Thymus (tissue), 11 donors: ENCODE results near the gene ZXDC. TPM values are rescaled to one million over a fixed set of nuclear protein-coding genes. Genes with fewer than 3 reads are reported as not detected.

Experiments
- DNase-seq, 9 donors: peaks; one replicate each; pipeline ENCODE4 v3.0.0-alpha.2; 2013; ENCODE audit warnings: low spot score in 9 of 9, low read depth in 6 of 9, missing footprints in 1 of 9
- H3K27ac ChIP-seq, 2 donors: one replicate each; pipeline ENCODE4 v1.5.1; 2013; ENCODE audit warnings: control low read depth in 1 of 2, low read depth in 1 of 2, low read length in 1 of 2, mild to moderate bottlenecking in 1 of 2, moderate library complexity in 1 of 2
- H3K27me3 ChIP-seq, 2 donors: one replicate each; pipeline ENCODE4 v1.5.1; 2013; ENCODE audit warnings: low read length in 1 of 2; ENCODE audit not compliant: control insufficient read depth in 2 of 2, insufficient read depth in 1 of 2
- H3K36me3 ChIP-seq, 2 donors: one replicate each; pipeline ENCODE4 v1.5.1; 2013; ENCODE audit warnings: low read length in 1 of 2, mild to moderate bottlenecking in 1 of 2, moderate library complexity in 1 of 2; ENCODE audit not compliant: control insufficient read depth in 2 of 2, insufficient read depth in 2 of 2
- H3K4me1 ChIP-seq, 2 donors: one replicate each; pipeline ENCODE4 v1.5.1; 2013; ENCODE audit warnings: low read length in 2 of 2; ENCODE audit not compliant: control insufficient read depth in 2 of 2, insufficient read depth in 2 of 2
- H3K4me3 ChIP-seq, 2 donors: one replicate each; pipeline ENCODE4 v1.5.1; 2013; ENCODE audit warnings: low read length in 2 of 2, control low read depth in 1 of 2, mild to moderate bottlenecking in 1 of 2
- H3K9me3 ChIP-seq, 2 donors: one replicate each; pipeline ENCODE4 v1.5.1; 2013; ENCODE audit warnings: low read length in 1 of 2, mild to moderate bottlenecking in 1 of 2; ENCODE audit not compliant: control insufficient read depth in 2 of 2, insufficient read depth in 1 of 2
- WGBS: extraction: QIAGEN DNeasy Blood & Tissue Kit; methylation state at CpG from one replicate; pipeline ENCODE4 v1.1.7; 2013; 5-methylcytosine and 5-hydroxymethylcytosine counted together
- polyA plus RNA-seq: library from polyadenylated mRNA; stranded (reverse); fragments of 200-250 nt; gene quantifications from one replicate; pipeline ENCODE4 v1.2.3, GENCODE V29; 2013
- total RNA-seq: library from RNA; stranded (reverse); fragments of 120-200 nt; gene quantifications from one replicate; pipeline ENCODE4 v1.2.4, GENCODE V29; 2013
- donor health status: healthy.

The ZXDC gene
- total and polyA plus RNA-seq, 2 donors: 15.6 to 17.3 TPM

DNA sequence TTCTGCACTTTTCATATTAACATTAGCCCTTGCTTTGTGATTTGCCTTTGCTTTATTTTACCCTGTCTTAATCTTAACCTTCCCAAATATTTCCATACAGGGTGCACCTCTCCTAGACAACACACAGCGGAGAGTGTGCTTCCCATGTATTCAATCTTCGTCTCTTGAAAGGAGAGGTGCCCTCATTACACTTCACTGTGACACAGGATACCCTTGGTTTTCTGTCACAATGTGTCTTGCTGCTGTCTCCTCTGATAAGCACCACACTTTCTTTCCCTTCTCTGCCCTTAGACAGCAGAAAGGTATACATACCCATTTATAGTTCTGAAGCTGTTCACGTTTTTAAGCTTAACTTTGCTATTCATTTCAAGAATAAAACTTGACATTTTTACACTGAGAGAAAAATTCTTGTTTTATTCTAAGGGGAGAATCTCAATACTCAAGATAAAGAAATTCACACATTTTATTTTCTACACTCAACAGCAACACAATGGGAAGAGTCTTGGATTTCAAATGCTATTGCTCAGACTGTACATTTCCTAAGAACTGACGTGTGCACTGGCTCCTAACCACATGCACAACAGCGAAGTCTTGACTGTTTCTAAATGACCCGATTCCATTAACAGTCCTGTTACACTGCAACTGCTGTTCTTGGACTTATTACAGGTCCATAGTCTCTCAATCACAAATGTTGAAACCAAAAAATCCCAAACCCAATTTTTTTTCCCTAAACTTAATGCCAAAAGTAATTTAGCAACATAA lies 21.1 kb downstream of the ZXDC start:
- no peak for DNase-seq
- WGBS: 96% methylated on average over 6 of the region's 6 CpGs
- H3K9me3 ChIP-seq: no peaks in the 10 kb centered on the region
- H3K27me3 ChIP-seq: no peaks in the 10 kb centered on the region
- peaks cover 64 to 72% of the 10 kb centered on the region in 2 donors for H3K36me3 ChIP-seq
- no peaks in the 10 kb centered on the region for H3K4me1 ChIP-seq
- no peak overlapping the region for H3K27ac ChIP-seq
- H3K4me3 ChIP-seq: no peak overlapping the region

DNA sequence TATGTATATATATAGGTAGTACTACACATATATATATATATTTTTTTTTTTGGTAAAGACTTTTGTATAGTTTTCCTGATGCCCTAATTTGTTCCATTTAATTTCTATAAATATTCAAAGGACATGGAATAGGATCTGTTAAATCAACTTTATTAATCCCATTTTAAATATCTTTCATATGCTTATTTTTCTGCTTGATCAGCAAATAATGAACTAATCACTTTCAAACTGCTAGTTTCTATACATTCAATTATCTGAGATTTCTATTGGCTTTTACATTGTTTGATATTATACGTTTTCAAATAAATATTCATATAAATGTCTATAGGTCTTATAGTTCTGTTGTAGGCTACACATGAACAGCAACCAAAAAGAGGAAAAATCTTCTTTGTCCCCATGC lies 21.7 kb downstream of the ZXDC start:
- Histone ChIP-seq H3K4me3 (no peak overlapping the region), H3K36me3 (peaks cover 64 to 70% of the 10 kb centered on the region in 2 donors), H3K27ac (no peak overlapping the region), H3K27me3 (no peaks in the 10 kb centered on the region), H3K9me3 (no peaks in the 10 kb centered on the region), H3K4me1 (no peaks in the 10 kb centered on the region)
- WGBS: 100% methylated on average over 1 of the region's 1 CpG
- DNase-seq: no peak

DNA sequence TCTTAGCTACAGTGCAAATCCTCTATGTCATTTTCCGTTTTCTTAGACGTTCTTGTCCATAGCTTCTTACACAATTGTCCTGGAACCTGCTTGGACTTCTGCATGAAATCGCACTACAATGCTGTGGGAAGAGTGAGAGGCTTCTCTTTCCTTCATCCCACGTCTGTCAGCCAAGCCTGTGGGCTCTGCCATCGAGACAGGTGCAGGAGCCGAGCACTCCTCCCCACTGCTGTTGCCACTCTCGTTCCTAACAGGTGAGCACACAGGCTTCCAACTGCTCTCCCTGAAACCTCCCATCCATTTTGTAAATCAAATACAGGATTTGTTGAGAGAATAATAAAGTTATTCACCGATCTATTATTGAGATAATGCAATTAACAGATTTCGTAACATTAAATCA lies 23.5 kb downstream of the ZXDC start:
- H3K4me3 ChIP-seq: no peak overlapping the region
- H3K27ac ChIP-seq: no peak overlapping the region
- no peaks in the 10 kb centered on the region for H3K9me3 ChIP-seq
- WGBS: 97% methylated on average over 9 of the region's 9 CpGs
- no peaks in the 10 kb centered on the region for H3K27me3 ChIP-seq
- DNase-seq: no peak
- H3K36me3 ChIP-seq: peaks cover 70 to 71% of the 10 kb centered on the region in 2 donors
- no peaks in the 10 kb centered on the region for H3K4me1 ChIP-seq

DNA sequence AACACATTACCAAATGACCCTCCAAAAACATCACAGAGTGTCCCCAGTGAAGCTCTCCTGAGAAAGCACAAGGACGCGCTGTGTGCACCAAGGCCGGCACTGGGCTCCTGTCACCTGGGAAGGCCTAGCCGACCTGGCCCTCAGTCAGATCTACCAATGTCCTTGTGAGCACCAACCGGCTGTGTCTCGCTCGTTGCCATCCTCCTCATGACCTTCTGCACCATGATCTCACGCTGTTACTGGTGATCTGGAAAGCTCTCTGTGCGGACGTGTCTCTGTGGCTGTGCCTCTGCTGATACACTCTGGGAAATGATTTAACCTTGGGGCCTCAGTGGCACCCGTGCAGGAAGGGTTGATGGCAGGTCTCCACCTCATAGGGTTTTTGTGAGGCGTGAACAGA lies 24.2 kb downstream of the ZXDC start:
- DNase-seq: no peak
- Histone ChIP-seq H3K27me3 (no peaks in the 10 kb centered on the region), H3K27ac (no peak overlapping the region), H3K9me3 (no peaks in the 10 kb centered on the region), H3K4me3 (no peak overlapping the region), H3K36me3 (peaks cover 63 to 65% of the 10 kb centered on the region in 2 donors), H3K4me1 (no peaks in the 10 kb centered on the region)
- 94% methylated on average over 12 of the region's 12 CpGs for WGBS

DNA sequence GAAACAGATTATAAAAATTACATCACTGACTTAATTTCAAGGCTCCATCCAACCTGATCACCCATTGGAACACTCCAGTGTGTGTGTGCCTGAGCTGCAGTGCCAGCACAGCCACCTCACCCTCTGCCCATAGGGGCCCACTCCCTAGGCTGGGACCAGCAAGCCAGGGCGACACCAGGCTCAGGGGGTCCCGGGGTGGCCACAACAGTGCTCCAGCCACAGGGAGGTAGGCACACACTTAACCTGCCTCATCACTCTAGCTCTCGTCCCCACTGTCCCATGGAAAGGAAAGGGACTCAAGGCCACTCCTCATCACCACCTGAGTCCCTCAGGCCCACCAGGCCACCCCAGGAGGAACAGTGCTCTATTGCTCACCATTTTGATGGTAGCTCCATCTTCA lies 24.9 kb downstream of the ZXDC start:
- 100% methylated on average over 3 of the region's 3 CpGs for WGBS
- Histone ChIP-seq H3K9me3 (no peaks in the 10 kb centered on the region), H3K27me3 (no peaks in the 10 kb centered on the region), H3K4me3 (no peak overlapping the region), H3K36me3 (peaks cover 57 to 61% of the 10 kb centered on the region in 2 donors), H3K27ac (no peak overlapping the region), H3K4me1 (no peaks in the 10 kb centered on the region)
- no peak for DNase-seq

DNA sequence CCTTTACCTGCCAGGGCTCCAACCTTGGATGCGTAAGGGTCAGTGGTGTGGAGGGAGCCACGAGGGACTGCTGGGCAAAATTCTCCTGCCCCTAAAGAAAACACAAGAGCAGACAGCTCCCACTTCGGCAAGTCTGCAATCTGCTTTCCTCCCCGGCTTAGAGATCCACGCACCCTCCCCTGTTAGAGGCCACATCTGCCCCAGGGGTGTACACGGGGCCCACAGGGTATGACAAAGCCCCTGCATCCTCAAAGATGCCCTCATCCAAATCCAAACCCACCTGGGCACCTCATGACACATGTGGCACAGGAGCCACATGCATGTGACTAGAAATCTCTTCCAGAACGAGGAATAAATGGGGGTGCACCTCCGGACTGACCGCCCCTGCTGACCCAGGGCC lies 25.5 kb downstream of the ZXDC start:
- 87% methylated on average over 9 of the region's 9 CpGs for WGBS
- H3K4me1 ChIP-seq: no peaks in the 10 kb centered on the region
- H3K27ac ChIP-seq: no peak overlapping the region
- no peaks in the 10 kb centered on the region for H3K9me3 ChIP-seq
- H3K4me3 ChIP-seq: no peak overlapping the region
- H3K36me3 ChIP-seq: peaks cover 53 to 65% of the 10 kb centered on the region in 2 donors
- H3K27me3 ChIP-seq: no peaks in the 10 kb centered on the region
- no peak for DNase-seq

DNA sequence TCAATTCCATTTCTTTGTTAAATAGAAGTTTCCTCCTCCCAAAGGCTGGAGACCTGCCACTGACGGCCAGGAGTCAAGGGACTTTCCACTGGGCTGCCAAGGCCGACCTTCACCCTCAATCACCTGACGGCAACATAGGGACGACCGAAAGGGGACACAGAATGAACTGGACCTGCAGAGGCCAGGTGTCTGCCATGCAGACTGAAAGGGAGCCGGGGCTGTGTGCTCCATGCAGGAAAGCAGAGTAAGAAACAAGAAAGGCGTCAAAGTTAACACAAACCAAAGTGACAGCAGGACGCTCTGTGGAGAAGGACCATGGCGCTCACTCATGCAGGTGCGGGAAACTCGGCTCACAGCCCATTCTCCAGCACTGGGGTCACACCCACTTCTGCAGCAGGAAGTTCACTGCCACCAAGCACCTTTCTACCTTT lies 26.1 kb downstream of the ZXDC start:
- no peak overlapping the region for H3K27ac ChIP-seq
- H3K36me3 ChIP-seq: peaks cover 48 to 65% of the 10 kb centered on the region in 2 donors
- H3K27me3 ChIP-seq: no peaks in the 10 kb centered on the region
- no peaks in the 10 kb centered on the region for H3K9me3 ChIP-seq
- no peaks in the 10 kb centered on the region for H3K4me1 ChIP-seq
- WGBS: 97% methylated on average over 11 of the region's 11 CpGs
- DNase-seq: no peak
- no peak overlapping the region for H3K4me3 ChIP-seq

DNA sequence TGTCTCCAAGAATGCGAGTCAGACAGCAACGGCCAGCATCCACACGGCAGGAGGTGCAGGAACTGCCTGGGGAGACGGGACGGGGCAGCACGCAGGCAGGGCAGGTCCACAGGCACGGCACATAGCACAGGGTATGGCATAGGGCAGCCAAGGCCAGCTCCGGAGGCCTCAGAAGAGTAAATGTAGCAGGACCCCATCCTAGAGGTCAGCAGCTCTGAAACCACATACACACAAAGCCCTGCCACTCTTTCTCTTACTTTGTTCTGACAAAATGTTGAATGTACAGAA lies 26.9 kb downstream of the ZXDC start:
- Histone ChIP-seq H3K27ac (no peak overlapping the region), H3K4me3 (no peak overlapping the region), H3K9me3 (no peaks in the 10 kb centered on the region), H3K36me3 (peaks cover 43 to 62% of the 10 kb centered on the region in 2 donors), H3K4me1 (no peaks in the 10 kb centered on the region), H3K27me3 (no peaks in the 10 kb centered on the region)
- no peak for DNase-seq
- 97% methylated on average over 8 of the region's 8 CpGs for WGBS

DNA sequence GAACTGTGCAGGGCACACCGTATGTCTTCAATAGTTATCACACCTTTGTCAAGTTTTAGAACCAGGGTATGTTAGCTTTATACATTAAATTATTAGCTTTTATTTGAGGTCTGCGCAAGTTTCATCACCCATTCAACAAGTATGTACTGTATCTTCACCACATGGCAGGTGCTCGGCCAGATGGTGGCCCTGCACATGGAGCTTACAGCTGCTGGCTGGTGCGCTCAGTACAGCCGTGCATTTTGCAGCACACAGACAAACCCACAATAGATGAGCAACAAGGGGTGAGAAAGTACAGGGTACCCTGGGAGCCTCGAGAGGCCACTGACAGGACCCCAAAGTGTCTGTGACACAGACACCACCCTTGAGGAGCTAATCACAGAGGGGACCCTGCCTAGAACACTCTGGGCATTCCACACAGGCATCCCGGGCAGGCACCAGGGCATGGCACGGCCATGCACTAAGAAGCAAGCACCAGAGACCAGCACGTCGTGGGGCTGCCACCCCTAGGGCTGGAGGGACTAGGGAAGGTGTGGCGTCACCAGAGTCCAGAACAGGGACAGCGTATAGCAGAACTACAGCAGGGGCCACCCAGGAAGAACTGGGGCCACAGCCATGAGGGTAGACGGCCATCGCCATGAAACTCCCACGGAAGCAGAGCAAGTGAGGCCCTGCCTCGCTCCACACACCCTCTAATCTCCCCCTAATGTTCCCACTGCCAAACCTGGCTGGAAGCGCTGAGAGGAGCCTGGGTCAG lies 27.4 kb downstream of the ZXDC start:
- H3K27me3 ChIP-seq: no peaks in the 10 kb centered on the region
- no peak overlapping the region for H3K27ac ChIP-seq
- H3K36me3 ChIP-seq: peaks cover 43 to 58% of the 10 kb centered on the region in 2 donors
- no peak overlapping the region for H3K4me3 ChIP-seq
- WGBS: 96% methylated on average over 17 of the region's 17 CpGs
- no peaks in the 10 kb centered on the region for H3K9me3 ChIP-seq
- H3K4me1 ChIP-seq: no peaks in the 10 kb centered on the region
- DNase-seq: no peak
